UCSD-AML1 (cell line): ENCODE results near the gene FTO.

Experiments used
- DNase-seq: peaks from one replicate; lab custom pipeline; 2025; ENCODE audit not compliant: unreplicated experiment; lab: John Stamatoyannopoulos, UW

The FTO gene

GRCh38 chr16:54143934-54144571 lies 440.1 kb downstream of the FTO start:
- DNase-seq: no peak

- no peak for DNase-seq
Observed at GRCh38 chr16:54144572-54144947, 440.6 kb downstream of the FTO start.

- DNase-seq: no peak
Observed at GRCh38 chr16:54145881-54146280, 441.9 kb downstream of the FTO start.

GRCh38 chr16:54148974-54149373 lies 445.0 kb downstream of the FTO start:
- no peak for DNase-seq

- DNase-seq: no peak
Observed at GRCh38 chr16:54150861-54151260, 446.9 kb downstream of the FTO start.

GRCh38 chr16:54152362-54153239 lies 448.6 kb downstream of the FTO start:
- DNase-seq: no peak

GRCh38 chr16:54153240-54153934 lies 449.4 kb downstream of the FTO start:
- DNase-seq: no peak

- no peak for DNase-seq
Observed at GRCh38 chr16:54156349-54156748, 452.4 kb downstream of the FTO start.

GRCh38 chr16:54158986-54159385 lies 455.0 kb downstream of the FTO start:
- DNase-seq: no peak

GRCh38 chr16:54159490-54160080 lies 455.6 kb downstream of the FTO start:
- no peak for DNase-seq

- no peak for DNase-seq
Observed at GRCh38 chr16:54160252-54160860, 456.4 kb downstream of the FTO start.

- no peak for DNase-seq
Observed at GRCh38 chr16:54160939-54161897, 457.3 kb downstream of the FTO start.

GRCh38 chr16:54163197-54163843 lies 459.4 kb downstream of the FTO start:
- no peak for DNase-seq

GRCh38 chr16:54164789-54165173 lies 460.8 kb downstream of the FTO start:
- no peak for DNase-seq

GRCh38 chr16:54165174-54165911 lies 461.4 kb downstream of the FTO start:
- no peak for DNase-seq

- no peak for DNase-seq
Observed at GRCh38 chr16:54165912-54166865, 462.2 kb downstream of the FTO start.

GRCh38 chr16:54169112-54169511 lies 465.2 kb downstream of the FTO start:
- DNase-seq: no peak
